ENCODE data around the gene CELF1. TPM values are rescaled to one million over a fixed set of nuclear protein-coding genes. Genes with fewer than 3 reads are reported as not detected.

Gene CELF1
- total and polyA plus RNA-seq, 2 experiments from 2014 or later, result 124 to 233 TPM

GRCh38 chr11:47451436-47451835 is 101.5 kb downstream of the CELF1 start:
- no peak overlapping the region for H2AFZ ChIP-seq
- no peak overlapping the region for H3K4me2 ChIP-seq
- peaks cover 5% of the 10 kb centered on the region; the same call in 1 of the 2 replicates for H3F3A ChIP-seq (replicated peaks; ENCODE audit: low read depth)
- peaks cover 4% of the 10 kb centered on the region; the same call in 1 of the 3 replicates for H3K9me3 Mint-ChIP-seq
- no peaks in the 10 kb centered on the region for H3K4me1 ChIP-seq (ENCODE audit: insufficient read depth)
- H3K79me2 ChIP-seq (replicated peaks; ENCODE audit: insufficient read depth), result no peaks in the 10 kb centered on the region
- TF ChIP-seq CTCF (conservative IDR thresholded peaks at IDR 0.05; ENCODE audit: low read depth in 2 of 2) (no peak), CREB1 (CRISPR knock-in tag; IDR thresholded peaks at IDR 0.05; ENCODE audit: low read depth) (no peak), STAT1 (IDR thresholded peaks at IDR 0.05; ENCODE audit: unreplicated experiment) (no peak), ETS1 (IDR thresholded peaks at IDR 0.05) (no peak), ZNF462 (CRISPR knock-in tag; IDR thresholded peaks at IDR 0.05) (no peak)
- H3K36me3 ChIP-seq (ENCODE audit: insufficient read depth), result no peaks in the 10 kb centered on the region
- H3K9me2 ChIP-seq (ENCODE audit: insufficient read depth), result no peaks in the 10 kb centered on the region
- no peak overlapping the region for H3K27ac Mint-ChIP-seq
- no peak for DNase-seq (ENCODE audit: low spot score)
- no peak for ATAC-seq
- no peak overlapping the region for H3K4me3 Mint-ChIP-seq
- H3K4me1 Mint-ChIP-seq, result 0 out of 3 replicates have a peak, but pooled peaks cover 2% of the 10 kb centered on the region
- peaks cover 3% of the 10 kb centered on the region for H3K27me3 Mint-ChIP-seq (ENCODE audit: insufficient read depth, low read depth, poor library complexity)
- no peak overlapping the region for H3K27ac ChIP-seq (ENCODE audit: low read depth)
- no peak overlapping the region for H3K4me3 ChIP-seq
- H3K36me3 Mint-ChIP-seq (ENCODE audit: low read depth), result peaks cover 2% of the 10 kb centered on the region; the same call in 1 of the 3 replicates
- H4K20me1 ChIP-seq (replicated peaks; ENCODE audit: insufficient read depth), result no peaks in the 10 kb centered on the region
- H3K27me3 ChIP-seq (ENCODE audit: insufficient read depth), result no peaks in the 10 kb centered on the region

Measured in GM23338 (cell line).